ENCODE measurements around the gene MAP1LC3B. TPM values are rescaled to one million over a fixed set of nuclear protein-coding genes. Genes with fewer than 3 reads are reported as not detected.

Gene MAP1LC3B
- total and polyA plus RNA-seq, 5 donors from 2014 or later: 83.2 to 158 (median 134) TPM

GRCh38 chr16:87352818-87353217 lies 39.3 kb upstream of the MAP1LC3B start:
- H3K4me3 ChIP-seq (ENCODE audit: low read depth, low read length): no peak overlapping the region
- H3K27me3 ChIP-seq (ENCODE audit: control insufficient read depth, insufficient read depth, low read length): no peaks in the 10 kb centered on the region
- no peaks in the 10 kb centered on the region for H3K9me3 Mint-ChIP-seq
- peaks cover 0 to 14% (median 6%) of the 10 kb centered on the region in 4 donors for H3K4me1 Mint-ChIP-seq
- peaks cover 16% of the 10 kb centered on the region for H3K36me3 ChIP-seq (ENCODE audit: control insufficient read depth, insufficient read depth, low read length)
- peaks cover 21% of the 10 kb centered on the region for H3K36me3 Mint-ChIP-seq
- ATAC-seq (ENCODE audit: low read depth in 2 of 2): no peak
- no peaks in the 10 kb centered on the region for H3K27me3 Mint-ChIP-seq
- no peak overlapping the region for H3K27ac ChIP-seq (ENCODE audit: insufficient read depth, low read length, poor library complexity, severe bottlenecking)
- no peaks in the 10 kb centered on the region for H3K4me1 ChIP-seq (ENCODE audit: control insufficient read depth, insufficient read depth, low read length, poor library complexity, severe bottlenecking)
- DNase-seq: no peak
- H3K27ac Mint-ChIP-seq: no peak overlapping the region
- H3K4me3 Mint-ChIP-seq: no peak overlapping the region
- no peaks in the 10 kb centered on the region for H3K9me3 ChIP-seq (ENCODE audit: control insufficient read depth in 2 of 2, low read length in 2 of 2)

- H3K36me3 Mint-ChIP-seq: peaks cover 24% of the 10 kb centered on the region
- no peak overlapping the region for H3K4me3 ChIP-seq (ENCODE audit: low read depth, low read length)
These were observed 38.5 kb upstream of the MAP1LC3B start for GRCh38 chr16:87353613-87354012.

GRCh38 chr16:87356491-87356853 lies 35.7 kb upstream of the MAP1LC3B start:
- H3K36me3 Mint-ChIP-seq: peaks cover 20% of the 10 kb centered on the region
- DNase-seq (no peak), ATAC-seq (ENCODE audit: low read depth in 2 of 2) (no peak)
- H3K27ac ChIP-seq (ENCODE audit: insufficient read depth, low read length, poor library complexity, severe bottlenecking): no peak overlapping the region
- H3K4me3 ChIP-seq (ENCODE audit: low read depth, low read length): no peak overlapping the region
- peak overlapping the region in 1 of 3 donors; percentile 65 for H3K27ac Mint-ChIP-seq
- no peaks in the 10 kb centered on the region for H3K9me3 ChIP-seq (ENCODE audit: control insufficient read depth in 2 of 2, low read length in 2 of 2)
- H3K27me3 Mint-ChIP-seq: no peaks in the 10 kb centered on the region
- peaks cover 40% of the 10 kb centered on the region for H3K36me3 ChIP-seq (ENCODE audit: control insufficient read depth, insufficient read depth, low read length)
- H3K4me3 Mint-ChIP-seq: no peak overlapping the region
- H3K9me3 Mint-ChIP-seq: no peaks in the 10 kb centered on the region
- H3K27me3 ChIP-seq (ENCODE audit: control insufficient read depth, insufficient read depth, low read length): no peaks in the 10 kb centered on the region
- no peaks in the 10 kb centered on the region for H3K4me1 ChIP-seq (ENCODE audit: control insufficient read depth, insufficient read depth, low read length, poor library complexity, severe bottlenecking)
- peaks cover 0 to 23% (median 9%) of the 10 kb centered on the region in 4 donors for H3K4me1 Mint-ChIP-seq

More at GRCh38 chr16:87353613-87354012, 38.5 kb upstream of the MAP1LC3B start:
- H3K4me3 Mint-ChIP-seq: no peak overlapping the region
- H3K9me3 Mint-ChIP-seq: no peaks in the 10 kb centered on the region
- H3K4me1 Mint-ChIP-seq: peaks cover 0 to 14% (median 4%) of the 10 kb centered on the region in 4 donors
- H3K27ac Mint-ChIP-seq: no peak overlapping the region
- Histone ChIP-seq H3K36me3 (ENCODE audit: control insufficient read depth, insufficient read depth, low read length) (peaks cover 21% of the 10 kb centered on the region), H3K27me3 (ENCODE audit: control insufficient read depth, insufficient read depth, low read length) (no peaks in the 10 kb centered on the region), H3K27ac (ENCODE audit: insufficient read depth, low read length, poor library complexity, severe bottlenecking) (no peak overlapping the region), H3K4me1 (ENCODE audit: control insufficient read depth, insufficient read depth, low read length, poor library complexity, severe bottlenecking) (no peaks in the 10 kb centered on the region), H3K9me3 (ENCODE audit: control insufficient read depth in 2 of 2, low read length in 2 of 2) (no peaks in the 10 kb centered on the region)
- ATAC-seq (ENCODE audit: low read depth in 2 of 2): no peak
- no peak for DNase-seq
- H3K27me3 Mint-ChIP-seq: no peaks in the 10 kb centered on the region

- peaks cover 47% of the 10 kb centered on the region for H3K36me3 ChIP-seq (ENCODE audit: control insufficient read depth, insufficient read depth, low read length)
- Mint-ChIP-seq H3K4me3 (no peak overlapping the region), H3K9me3 (no peaks in the 10 kb centered on the region), H3K27me3 (no peaks in the 10 kb centered on the region), H3K27ac (peak overlapping the region in 1 of 3 donors; percentile 26), H3K4me1 (peaks cover 0 to 17% (median 10%) of the 10 kb centered on the region in 4 donors), H3K36me3 (peaks cover 20% of the 10 kb centered on the region)
- no peak overlapping the region for H3K27ac ChIP-seq (ENCODE audit: insufficient read depth, low read length, poor library complexity, severe bottlenecking)
- H3K4me3 ChIP-seq (ENCODE audit: low read depth, low read length): no peak overlapping the region
- ATAC-seq (ENCODE audit: low read depth in 2 of 2) (no peak), DNase-seq (no peak)
- no peaks in the 10 kb centered on the region for H3K9me3 ChIP-seq (ENCODE audit: control insufficient read depth in 2 of 2, low read length in 2 of 2)
- no peaks in the 10 kb centered on the region for H3K27me3 ChIP-seq (ENCODE audit: control insufficient read depth, insufficient read depth, low read length)
- no peaks in the 10 kb centered on the region for H3K4me1 ChIP-seq (ENCODE audit: control insufficient read depth, insufficient read depth, low read length, poor library complexity, severe bottlenecking)
These were observed 33.9 kb upstream of the MAP1LC3B start for GRCh38 chr16:87358250-87358649.

GRCh38 chr16:87358696-87359095 lies 33.4 kb upstream of the MAP1LC3B start:
- Mint-ChIP-seq H3K27me3 (no peaks in the 10 kb centered on the region), H3K36me3 (peaks cover 25% of the 10 kb centered on the region), H3K27ac (no peak overlapping the region), H3K4me3 (no peak overlapping the region), H3K9me3 (no peaks in the 10 kb centered on the region), H3K4me1 (peaks cover 0 to 19% (median 14%) of the 10 kb centered on the region in 4 donors)
- ATAC-seq (ENCODE audit: low read depth in 2 of 2) (no peak), DNase-seq (no peak)
- Histone ChIP-seq H3K27ac (ENCODE audit: insufficient read depth, low read length, poor library complexity, severe bottlenecking) (no peak overlapping the region), H3K36me3 (ENCODE audit: control insufficient read depth, insufficient read depth, low read length) (peaks cover 47% of the 10 kb centered on the region), H3K27me3 (ENCODE audit: control insufficient read depth, insufficient read depth, low read length) (no peaks in the 10 kb centered on the region), H3K9me3 (ENCODE audit: control insufficient read depth in 2 of 2, low read length in 2 of 2) (no peaks in the 10 kb centered on the region), H3K4me1 (ENCODE audit: control insufficient read depth, insufficient read depth, low read length, poor library complexity, severe bottlenecking) (no peaks in the 10 kb centered on the region), H3K4me3 (ENCODE audit: low read depth, low read length) (no peak overlapping the region)

- no peak overlapping the region for H3K4me3 Mint-ChIP-seq
- H3K27me3 Mint-ChIP-seq: no peaks in the 10 kb centered on the region
- no peaks in the 10 kb centered on the region for H3K9me3 ChIP-seq (ENCODE audit: control insufficient read depth in 2 of 2, low read length in 2 of 2)
- ATAC-seq (ENCODE audit: low read depth in 2 of 2) (no peak), DNase-seq (no peak)
- H3K4me3 ChIP-seq (ENCODE audit: low read depth, low read length): no peak overlapping the region
- H3K4me1 ChIP-seq (ENCODE audit: control insufficient read depth, insufficient read depth, low read length, poor library complexity, severe bottlenecking): no peaks in the 10 kb centered on the region
- H3K4me1 Mint-ChIP-seq: peaks cover 0 to 22% (median 14%) of the 10 kb centered on the region in 4 donors
- peaks cover 27% of the 10 kb centered on the region for H3K36me3 Mint-ChIP-seq
- H3K27ac Mint-ChIP-seq: peak overlapping the region in 2 of 3 donors; percentile 56 to 83
- peaks cover 51% of the 10 kb centered on the region for H3K36me3 ChIP-seq (ENCODE audit: control insufficient read depth, insufficient read depth, low read length)
- no peaks in the 10 kb centered on the region for H3K9me3 Mint-ChIP-seq
- no peak overlapping the region for H3K27ac ChIP-seq (ENCODE audit: insufficient read depth, low read length, poor library complexity, severe bottlenecking)
- H3K27me3 ChIP-seq (ENCODE audit: control insufficient read depth, insufficient read depth, low read length): no peaks in the 10 kb centered on the region
These were observed 33.0 kb upstream of the MAP1LC3B start for GRCh38 chr16:87359121-87359520.

GRCh38 chr16:87360862-87361610 lies 31.1 kb upstream of the MAP1LC3B start:
- ATAC-seq (ENCODE audit: low read depth in 2 of 2) (no peak), DNase-seq (no peak)
- Histone ChIP-seq H3K27me3 (ENCODE audit: control insufficient read depth, insufficient read depth, low read length) (no peaks in the 10 kb centered on the region), H3K4me1 (ENCODE audit: control insufficient read depth, insufficient read depth, low read length, poor library complexity, severe bottlenecking) (peaks cover 2% of the 10 kb centered on the region), H3K27ac (ENCODE audit: insufficient read depth, low read length, poor library complexity, severe bottlenecking) (no peak overlapping the region), H3K9me3 (ENCODE audit: control insufficient read depth in 2 of 2, low read length in 2 of 2) (no peaks in the 10 kb centered on the region), H3K36me3 (ENCODE audit: control insufficient read depth, insufficient read depth, low read length) (peaks cover 56% of the 10 kb centered on the region), H3K4me3 (ENCODE audit: low read depth, low read length) (no peak overlapping the region)
- Mint-ChIP-seq H3K9me3 (no peaks in the 10 kb centered on the region), H3K4me1 (peaks cover 8 to 38% (median 23%) of the 10 kb centered on the region in 4 donors), H3K27ac (peak overlapping the region in 1 of 3 donors; percentile 54), H3K36me3 (peaks cover 26% of the 10 kb centered on the region), H3K27me3 (no peaks in the 10 kb centered on the region), H3K4me3 (no peak overlapping the region)
